Suprapubic skin (tissue), 4 donors: Measurements from ENCODE around the gene STRN4. TPM values are rescaled to one million over a fixed set of nuclear protein-coding genes. Genes with fewer than 3 reads are reported as not detected.

Experiments used
- DNase-seq, 2 donors: peaks; one replicate each; pipeline ENCODE4 v3.0.0-alpha.2; 2019; ENCODE audit warnings: low spot score in 2 of 2
- H3K27ac ChIP-seq: fragments of 200-600 bp; sonication (generic); one replicate; pipeline ENCODE4 v1.5.1; 2019
- H3K27me3 ChIP-seq: fragments of 200-600 bp; sonication (generic); one replicate; pipeline ENCODE4 v1.5.1; 2019
- H3K36me3 ChIP-seq: fragments of 200-600 bp; sonication (generic); one replicate; pipeline ENCODE4 v1.5.1; 2019
- H3K4me1 ChIP-seq: fragments of 200-600 bp; sonication (generic); one replicate; pipeline ENCODE4 v1.5.1; 2019
- H3K4me3 ChIP-seq: fragments of 200-600 bp; sonication (generic); one replicate; pipeline ENCODE4 v1.5.1; 2019; ENCODE audit warnings: mild to moderate bottlenecking
- H3K9me3 ChIP-seq: fragments of 200-600 bp; sonication (generic); one replicate; pipeline ENCODE4 v1.5.1; 2019
- CTCF ChIP-seq, 2 donors: fragments of 200-600 bp in 1 of 2; fragments of 450-650 bp in 1 of 2; sonication (generic) in 1 of 2; IDR thresholded peaks; one replicate each; pipeline ENCODE4 v1.5.1; 2016 to 2019; ENCODE audit warnings: antibody characterized with exemption in 2 of 2, mild to moderate bottlenecking in 1 of 2, moderate library complexity in 1 of 2
- EP300 ChIP-seq: sonication (generic); formaldehyde crosslinking; IDR thresholded peaks from one replicate; pipeline ENCODE4 v1.6.1; 2017; ENCODE audit warnings: antibody characterized with exemption
- POLR2A ChIP-seq, 2 donors: fragments of 450-650 bp; IDR thresholded peaks; one replicate each; pipeline ENCODE4 v1.6.1; 2017; ENCODE audit warnings: antibody characterized with exemption in 2 of 2, mild to moderate bottlenecking in 2 of 2, moderate library complexity in 2 of 2
- POLR2AphosphoS5 ChIP-seq, 3 donors: sonication (generic); formaldehyde crosslinking; IDR thresholded peaks; one replicate each; pipeline ENCODE4 v1.6.1; 2017; ENCODE audit warnings: antibody characterized with exemption in 3 of 3
- WGBS: methylation state at CpG from one replicate; pipeline ENCODE4 v1.1.5; 2018; 5-methylcytosine and 5-hydroxymethylcytosine counted together
- total RNA-seq, 4 donors: library from RNA; depleted of rRNA; stranded (reverse); fragments of >200 nt; gene quantifications; one replicate each; pipeline ENCODE4 v1.1.0, GENCODE V29; 2016

The STRN4 gene
- total RNA-seq = 10 to 100 TPM; 73.2 to 87.6 (median 81.1) TPM

GRCh38 chr19:46746281-46747057 is at the start of gene STRN4:
Gene STRN4 (minus strand): TSS chr19:46746450. CDS start chr19:46746430, 20 bp downstream.
- DNase-seq = no peak

GRCh38 chr19:46791944-46792343 is 45.7 kb upstream of the STRN4 start:
- no peaks in the 10 kb centered on the region for H3K9me3 ChIP-seq
- no peak overlapping the region for H3K27ac ChIP-seq
- TF ChIP-seq POLR2A (IDR thresholded peaks at IDR 0.05) (no peak), CTCF (IDR thresholded peaks at IDR 0.05) (no peak), EP300 (no peak), POLR2AphosphoS5 (IDR thresholded peaks at IDR 0.05) (no peak)
- WGBS = 62% methylated on average over 5 of the region's 5 CpGs
- H3K4me3 ChIP-seq = no peak overlapping the region
- no peaks in the 10 kb centered on the region for H3K27me3 ChIP-seq
- H3K4me1 ChIP-seq = peaks cover 23% of the 10 kb centered on the region
- DNase-seq = no peak
- no peaks in the 10 kb centered on the region for H3K36me3 ChIP-seq

More at GRCh38 chr19:46746281-46747057, at the start of gene STRN4:
- peak within 1 kb of the TSS; percentile 89 for H3K27ac ChIP-seq
- 3% methylated on average over 18 of the region's 74 CpGs for WGBS
- peak within 1 kb of the TSS; percentile 86 for H3K4me3 ChIP-seq
- peaks cover 44% of the 10 kb centered on the region for H3K4me1 ChIP-seq
- TF ChIP-seq CTCF (IDR thresholded peaks at IDR 0.05) (no peak), POLR2A (IDR thresholded peaks at IDR 0.05) (peak in 1 of 2 donors; percentile 69)
- no peaks in the 10 kb centered on the region for H3K27me3 ChIP-seq
- no peaks in the 10 kb centered on the region for H3K36me3 ChIP-seq
- H3K9me3 ChIP-seq = no peaks in the 10 kb centered on the region

- WGBS = 87% methylated on average over 8 of the region's 8 CpGs
- H3K4me3 ChIP-seq = no peak overlapping the region
- H3K27me3 ChIP-seq = no peaks in the 10 kb centered on the region
- H3K9me3 ChIP-seq = no peaks in the 10 kb centered on the region
- no peak overlapping the region for H3K27ac ChIP-seq
- DNase-seq = no peak
- no peak for TF ChIP-seq POLR2A (IDR thresholded peaks at IDR 0.05)
- TF ChIP-seq EP300 = no peak
- TF ChIP-seq POLR2AphosphoS5 (IDR thresholded peaks at IDR 0.05) = no peak
- no peak for TF ChIP-seq CTCF (IDR thresholded peaks at IDR 0.05)
- peaks cover 43% of the 10 kb centered on the region for H3K4me1 ChIP-seq
- H3K36me3 ChIP-seq = no peaks in the 10 kb centered on the region
Measured at GRCh38 chr19:46789371-46789770, 43.1 kb upstream of the STRN4 start.

- DNase-seq = no peak
- H3K27me3 ChIP-seq = no peaks in the 10 kb centered on the region
- no peaks in the 10 kb centered on the region for H3K9me3 ChIP-seq
- no peak overlapping the region for H3K27ac ChIP-seq
- 53% methylated on average over 9 of the region's 9 CpGs for WGBS
- peak overlapping the region; percentile 95 for H3K4me3 ChIP-seq
- H3K4me1 ChIP-seq = peaks cover 47% of the 10 kb centered on the region
- TF ChIP-seq CTCF (IDR thresholded peaks at IDR 0.05) = no peak
- TF ChIP-seq POLR2AphosphoS5 (IDR thresholded peaks at IDR 0.05) = no peak
- no peak for TF ChIP-seq EP300
- no peak for TF ChIP-seq POLR2A (IDR thresholded peaks at IDR 0.05)
- no peaks in the 10 kb centered on the region for H3K36me3 ChIP-seq
Measured at GRCh38 chr19:46788968-46789338, 42.7 kb upstream of the STRN4 start.

- H3K36me3 ChIP-seq = peaks cover under 1% of the 10 kb centered on the region
- H3K9me3 ChIP-seq = no peaks in the 10 kb centered on the region
- peak within 1 kb of the TSS; percentile 90 for H3K27ac ChIP-seq
- no peaks in the 10 kb centered on the region for H3K27me3 ChIP-seq
- WGBS = 2% methylated on average over 23 of the region's 46 CpGs
- H3K4me3 ChIP-seq = peak within 1 kb of the TSS; percentile 95
- peak; percentile 98 to 99 for DNase-seq
- TF ChIP-seq CTCF (IDR thresholded peaks at IDR 0.05) (no peak), POLR2AphosphoS5 (IDR thresholded peaks at IDR 0.05) (peak; percentile 24 to 79 (median 63)), POLR2A (IDR thresholded peaks at IDR 0.05) (peak; percentile 94 to 98), EP300 (no peak)
- peaks cover 52% of the 10 kb centered on the region for H3K4me1 ChIP-seq
Measured at GRCh38 chr19:46788262-46788967, 42.2 kb upstream of the STRN4 start, which contains the start of gene SLC1A5. Gene SLC1A5 (minus strand): TSS chr19:46788594. CDS start chr19:46787965, 629 bp downstream.
